Stimulated activated effector memory CD8-positive, alpha-beta T cell treated with anti-CD3 and anti-CD28 coated beads, Interleukin-12 subunit alpha, Interleukin-12 subunit beta, amount 100 ng/mL, for 72 hours (primary cell): ENCODE data around the gene LRRC75B.

Experiments
- ATAC-seq: fragments of 150-1000 bp; cut with Tn5 transposase; 2 replicates; pipeline ENCODE4 v1.10.0; 2021
- DNase-seq, 2 donors: peaks; one replicate each; pipeline ENCODE4 v3.0.0; 2021 to 2022; ENCODE audit warnings: low spot score in 2 of 2
- H3K27ac Mint-ChIP-seq: one replicate; pipeline ENCODE4 v1.8.0; 2022; ENCODE audit warnings: mild to moderate bottlenecking, mixed read lengths
- H3K36me3 Mint-ChIP-seq: one replicate; pipeline ENCODE4 v1.8.0; 2022; ENCODE audit warnings: mild to moderate bottlenecking, mixed read lengths
- H3K4me1 Mint-ChIP-seq: one replicate; pipeline ENCODE4 v1.8.0; 2022; ENCODE audit warnings: mixed read lengths
- H3K4me3 Mint-ChIP-seq: one replicate; pipeline ENCODE4 v1.8.0; 2022; ENCODE audit warnings: mild to moderate bottlenecking, mixed read lengths
- H3K9me3 Mint-ChIP-seq: one replicate; pipeline ENCODE4 v1.8.0; 2022; ENCODE audit warnings: mixed read lengths

LRRC75B gene

GRCh38 chr22:24536089-24536488, 56.8 kb downstream of the LRRC75B start:
- no peaks in the 10 kb centered on the region for H3K9me3 Mint-ChIP-seq
- no peak for ATAC-seq
- H3K36me3 Mint-ChIP-seq, result peaks cover 16% of the 10 kb centered on the region
- no peak for DNase-seq
- no peak overlapping the region for H3K27ac Mint-ChIP-seq
- H3K4me1 Mint-ChIP-seq, result no peaks in the 10 kb centered on the region
- no peak overlapping the region for H3K4me3 Mint-ChIP-seq
